Caco-2 (cell line): ENCODE results near the gene ATXN7L1. TPM values are rescaled to one million over a fixed set of nuclear protein-coding genes. Genes with fewer than 3 reads are reported as not detected.

ENCODE experiments used
- BruUV-seq: library from RNA; stranded (reverse); fragments of 400-500 nt; replicated peaks from 2 replicates; lab custom pipeline; 2021; lab: Mats Ljungman, UMichigan
- CTCF ChIA-PET: fragments of 300-600 bp; sonication (Branson Sonifier 250); formaldehyde crosslinking; loops from one replicate; lab custom pipeline; 2022; ENCODE audit warnings: antibody characterized with exemption; lab: Charles Lee
- POLR2A ChIA-PET: fragments of 300-600 bp; sonication (Branson Sonifier 250); formaldehyde crosslinking; loops from one replicate; lab custom pipeline; 2022; ENCODE audit warnings: antibody characterized with exemption; lab: Charles Lee
- DNase-seq, 2 experiments: peaks; one replicate each; pipeline versions ENCODE4 v3.0.0 to v3.0.0-alpha.2; 2020 to 2022
- H3K27me3 ChIP-seq: replicated peaks from 2 replicates; pipeline ENCODE4 v1.6.0; 2011; ENCODE audit warnings: low read length; ENCODE audit not compliant: control insufficient read depth, insufficient read depth
- H3K36me3 ChIP-seq: 2 replicates; pipeline ENCODE4 v1.5.1; 2011; ENCODE audit warnings: low read length; ENCODE audit not compliant: control insufficient read depth, insufficient read depth
- H3K4me1 ChIP-seq: fragments of 250-450 bp; sonication (Bioruptor Pico); 2 replicates; pipeline ENCODE4 v1.5.1; 2020; ENCODE audit warnings: mild to moderate bottlenecking
- H3K4me3 ChIP-seq: 2 replicates; pipeline ENCODE4 v1.5.1; 2011; ENCODE audit warnings: low read depth, mild to moderate bottlenecking, control low read depth, low read length
- H3K9me3 ChIP-seq: fragments of 250-450 bp; sonication (Bioruptor Pico); 2 replicates; pipeline ENCODE4 v1.5.1; 2020; ENCODE audit warnings: mild to moderate bottlenecking, moderate library complexity
- H3K27ac Mint-ChIP-seq: one replicate; pipeline ENCODE4 v1.8.0; 2022; ENCODE audit warnings: mixed read lengths; ENCODE audit not compliant: unreplicated experiment
- H3K27me3 Mint-ChIP-seq: one replicate; pipeline ENCODE4 v1.8.0; 2022; ENCODE audit warnings: mixed read lengths; ENCODE audit not compliant: insufficient read depth, unreplicated experiment
- H3K36me3 Mint-ChIP-seq: one replicate; pipeline ENCODE4 v1.8.0; 2022; ENCODE audit warnings: mild to moderate bottlenecking, mixed read lengths; ENCODE audit not compliant: insufficient read depth, unreplicated experiment
- H3K4me1 Mint-ChIP-seq: one replicate; pipeline ENCODE4 v1.8.0; 2022; ENCODE audit warnings: low read depth, mixed read lengths; ENCODE audit not compliant: unreplicated experiment
- H3K4me3 Mint-ChIP-seq: one replicate; pipeline ENCODE4 v1.8.0; 2022; ENCODE audit warnings: mild to moderate bottlenecking, moderate library complexity, mixed read lengths; ENCODE audit not compliant: unreplicated experiment
- H3K9me3 Mint-ChIP-seq: one replicate; pipeline ENCODE4 v1.8.0; 2022; ENCODE audit warnings: mixed read lengths; ENCODE audit not compliant: unreplicated experiment
- CTCF ChIP-seq, 2 experiments: fragments of 200-600 bp in 1 of 2; IDR thresholded peaks; 1 replicate in 1 of 2; 2 replicates in 1 of 2; pipeline versions ENCODE4 v1.5.1 to v1.8.0; 2011 to 2022; ENCODE audit warnings: antibody characterized with exemption in 1 of 2, control low read depth in 1 of 2, inconsistent platforms in 1 of 2, low read depth in 1 of 2, low read length in 1 of 2, mild to moderate bottlenecking in 1 of 2, moderate library complexity in 1 of 2; ENCODE audit not compliant: insufficient read depth in 1 of 2, severe bottlenecking in 1 of 2, unreplicated experiment in 1 of 2
- intact Hi-C: fragments of 100-400 bp; cut with micrococcal nuclease; formaldehyde crosslinking; loops from one replicate; pipeline ENCODE4 v1.10.0; 2022; ENCODE audit not compliant: unreplicated experiment
- total RNA-seq: library from RNA; stranded (reverse); gene quantifications from 2 replicates; pipeline ENCODE4 v1.2.3, GENCODE V29; 2022

Gene ATXN7L1
- total RNA-seq, 1 experiment from 2014 or later: 14.1 TPM

GRCh38 chr7:105708763-105709080 is 167.7 kb downstream of the ATXN7L1 start:
- ChIA-PET CTCF (no interaction called here), POLR2A (no interaction called here)
- no TSS peak for BruUV-seq
- no peak overlapping the region for H3K27ac Mint-ChIP-seq
- Histone ChIP-seq H3K9me3 (peaks cover 22% of the 10 kb centered on the region), H3K27me3 (no peaks in the 10 kb centered on the region), H3K4me1 (no peaks in the 10 kb centered on the region), H3K4me3 (no peak overlapping the region), H3K36me3 (no peaks in the 10 kb centered on the region; the same call in 1 of the 2 replicates)
- intact Hi-C loops: no loop called here
- H3K27me3 Mint-ChIP-seq: no peaks in the 10 kb centered on the region
- H3K4me1 Mint-ChIP-seq: no peaks in the 10 kb centered on the region
- DNase-seq: no peak
- H3K36me3 Mint-ChIP-seq: peaks cover 31% of the 10 kb centered on the region
- no peak for TF ChIP-seq CTCF (IDR thresholded peaks at IDR 0.05; ENCODE audit: insufficient read depth in 1 of 2, low read depth in 1 of 2, low read length in 1 of 2, severe bottlenecking in 1 of 2, unreplicated experiment in 1 of 2)
- peaks cover 34% of the 10 kb centered on the region for H3K9me3 Mint-ChIP-seq
- no peak overlapping the region for H3K4me3 Mint-ChIP-seq

GRCh38 chr7:105707967-105708762 is 168.2 kb downstream of the ATXN7L1 start:
- ChIA-PET CTCF (no interaction called here), POLR2A (no interaction called here)
- H3K27me3 ChIP-seq: no peaks in the 10 kb centered on the region
- H3K27ac Mint-ChIP-seq: no peak overlapping the region
- no peak overlapping the region for H3K4me3 Mint-ChIP-seq
- no peak overlapping the region for H3K4me3 ChIP-seq
- peaks cover 22% of the 10 kb centered on the region for H3K9me3 ChIP-seq
- BruUV-seq: no TSS peak
- H3K9me3 Mint-ChIP-seq: peaks cover 32% of the 10 kb centered on the region
- H3K4me1 ChIP-seq: no peaks in the 10 kb centered on the region
- no peak for TF ChIP-seq CTCF (IDR thresholded peaks at IDR 0.05; ENCODE audit: insufficient read depth in 1 of 2, low read depth in 1 of 2, low read length in 1 of 2, severe bottlenecking in 1 of 2, unreplicated experiment in 1 of 2)
- DNase-seq: no peak
- H3K27me3 Mint-ChIP-seq: no peaks in the 10 kb centered on the region
- no peaks in the 10 kb centered on the region for H3K36me3 ChIP-seq
- intact Hi-C loops: no loop called here
- no peaks in the 10 kb centered on the region for H3K4me1 Mint-ChIP-seq
- peaks cover 31% of the 10 kb centered on the region for H3K36me3 Mint-ChIP-seq

GRCh38 chr7:105707381-105707780 is 169.0 kb downstream of the ATXN7L1 start:
- no TSS peak for BruUV-seq
- Histone ChIP-seq H3K36me3 (no peaks in the 10 kb centered on the region), H3K4me1 (no peaks in the 10 kb centered on the region), H3K27me3 (no peaks in the 10 kb centered on the region), H3K9me3 (peaks cover 18% of the 10 kb centered on the region), H3K4me3 (no peak overlapping the region)
- Mint-ChIP-seq H3K27ac (no peak overlapping the region), H3K4me3 (no peak overlapping the region), H3K9me3 (peaks cover 24% of the 10 kb centered on the region), H3K36me3 (peaks cover 24% of the 10 kb centered on the region), H3K4me1 (no peaks in the 10 kb centered on the region), H3K27me3 (no peaks in the 10 kb centered on the region)
- no peak for DNase-seq
- TF ChIP-seq CTCF (IDR thresholded peaks at IDR 0.05; ENCODE audit: insufficient read depth in 1 of 2, low read depth in 1 of 2, low read length in 1 of 2, severe bottlenecking in 1 of 2, unreplicated experiment in 1 of 2): no peak
- intact Hi-C loops: no loop called here
- ChIA-PET CTCF (no interaction called here), POLR2A (no interaction called here)
